Measurements from ENCODE around the gene TCHHL1.
"Not testable (repeated sequence)": the region's sequence is repeated elsewhere in the genome, so short reads cannot be mapped to it uniquely, and the experiment has no call there.

Gene TCHHL1

GRCh38 chr1:152084853-152085252, 4.0 kb downstream of the TCHHL1 start:
- DNase-seq = no peak

- not testable (repeated sequence) for DNase-seq
Observed at GRCh38 chr1:152081026-152081425, 7.8 kb downstream of the TCHHL1 start.

DNA sequence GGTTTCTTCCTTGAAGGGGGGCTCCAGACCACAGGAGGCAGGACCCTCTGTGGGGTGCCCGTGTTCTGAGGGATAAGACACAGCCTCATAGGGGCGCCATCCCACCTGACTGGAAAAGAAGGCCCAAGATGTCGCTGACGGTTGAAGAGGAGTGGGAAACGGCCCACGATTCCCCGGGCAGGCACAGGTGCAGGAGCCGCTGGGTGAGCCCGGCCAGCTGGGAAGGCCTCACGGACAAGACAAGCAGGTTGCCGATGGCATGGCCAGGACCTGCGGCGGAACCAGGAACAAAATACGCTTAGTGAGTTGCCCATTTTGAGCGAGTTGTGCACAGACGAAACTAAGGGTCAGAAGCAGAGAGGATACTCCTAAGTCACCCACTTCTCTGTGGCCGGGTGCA, 8.4 kb downstream of the TCHHL1 start:
- DNase-seq = not testable (repeated sequence)

DNA sequence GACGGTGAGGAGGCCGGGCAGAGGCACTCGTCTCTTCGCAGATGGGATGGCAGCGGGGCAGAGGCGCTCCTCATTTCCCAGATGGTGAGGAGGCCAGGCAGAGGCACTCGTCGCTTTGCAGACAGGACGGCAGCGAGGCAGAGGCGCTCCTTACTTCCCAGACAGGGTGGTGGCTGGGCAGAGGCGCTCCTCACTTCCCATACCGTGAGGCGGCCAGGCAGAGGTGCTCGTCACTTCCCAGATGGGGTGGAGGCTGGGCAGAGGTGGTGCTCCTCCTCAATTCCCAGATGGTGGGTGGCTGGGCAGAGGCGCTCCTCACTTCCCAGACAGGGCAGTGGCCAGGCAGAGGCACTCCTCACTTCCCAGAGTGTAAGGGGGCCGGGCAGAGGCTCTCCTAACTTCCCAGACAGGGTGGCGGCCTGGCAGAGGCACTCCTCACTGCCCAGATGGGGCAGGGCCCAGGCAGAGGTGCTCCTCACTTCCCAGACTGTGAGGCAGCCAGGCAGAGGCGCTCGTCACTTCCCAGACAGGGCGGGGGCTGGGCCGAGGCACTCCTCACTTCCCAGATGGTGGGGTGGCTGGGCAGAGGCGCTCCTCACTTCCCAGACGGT, 9.9 kb downstream of the TCHHL1 start:
- no peak for DNase-seq

DNA sequence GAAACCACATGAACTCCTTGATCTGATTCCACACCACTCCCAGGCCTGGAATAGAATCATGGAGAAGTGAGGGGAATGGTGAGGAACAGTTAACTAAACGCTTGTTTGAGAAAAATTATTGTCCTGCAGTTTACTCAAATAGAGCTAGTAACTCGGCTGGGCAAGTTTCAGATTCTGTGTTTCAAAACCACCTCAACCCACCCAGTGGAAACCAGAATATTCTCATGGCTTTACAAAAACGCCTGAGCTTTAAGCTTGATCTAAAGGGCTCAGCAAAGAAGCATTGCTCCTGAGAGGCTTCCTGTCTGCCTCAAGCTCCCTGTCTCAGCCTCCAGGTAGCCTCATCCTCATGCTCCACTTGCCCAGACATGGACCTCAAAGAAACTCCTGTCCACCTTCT, 16.6 kb downstream of the TCHHL1 start:
- DNase-seq = no peak

DNA sequence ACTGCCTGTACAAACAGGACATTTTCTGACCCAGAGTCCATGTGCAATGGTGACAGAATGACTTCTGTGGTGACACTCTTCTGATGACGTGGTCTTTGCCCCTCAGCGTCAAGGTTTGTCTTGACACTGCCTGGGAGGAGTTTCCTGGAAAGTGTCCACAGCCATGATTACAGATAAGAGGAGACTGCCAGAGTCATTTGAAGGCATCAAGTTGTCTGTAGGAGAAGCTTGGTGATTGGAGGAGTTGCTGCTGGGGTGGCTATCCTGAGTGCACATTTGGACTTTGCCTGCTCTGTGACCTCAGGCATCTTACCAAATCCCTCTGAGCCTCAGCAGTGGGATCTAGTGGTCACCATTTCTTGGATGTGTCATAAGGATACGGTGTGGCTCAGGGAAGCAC, 17.7 kb downstream of the TCHHL1 start:
- DNase-seq = no peak

DNA sequence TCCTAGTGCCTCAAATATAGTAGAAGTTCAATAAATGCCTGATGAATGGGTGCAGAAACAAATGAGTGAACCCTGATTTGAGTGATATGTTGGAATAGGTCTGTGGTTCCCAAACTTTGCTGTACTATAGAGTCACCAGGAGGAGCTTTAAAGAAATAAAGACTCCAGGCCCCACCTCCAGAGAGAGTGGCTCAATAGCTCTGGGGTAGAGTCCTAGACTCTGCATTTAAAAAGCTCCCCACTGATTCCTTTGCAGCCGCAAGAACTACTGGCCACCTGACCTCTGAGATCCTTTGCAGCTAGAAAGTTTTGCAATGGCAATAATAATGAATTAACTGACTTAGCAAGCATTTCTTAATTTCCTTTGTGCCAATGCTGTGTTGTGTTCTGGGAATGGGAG, 20.9 kb downstream of the TCHHL1 start:
- DNase-seq = no peak

DNA sequence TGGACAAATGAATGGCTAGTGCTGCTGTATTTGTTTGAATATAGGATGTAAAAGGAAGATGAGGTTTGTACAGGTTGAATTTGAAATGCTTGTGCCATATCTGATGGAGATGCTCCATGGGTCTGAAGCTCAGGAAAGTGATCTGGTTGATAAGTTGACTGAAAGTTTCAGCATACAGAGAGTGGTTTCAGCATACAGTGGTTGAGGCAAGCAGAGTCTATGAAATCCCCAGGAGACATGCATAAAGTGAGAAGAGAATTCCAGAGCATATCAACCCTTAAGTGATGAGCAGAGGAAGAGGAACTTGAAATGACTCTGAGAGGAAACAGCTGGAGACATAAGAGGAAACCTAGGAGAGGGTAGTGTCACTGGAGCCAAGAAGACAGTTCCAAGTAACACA, 21.7 kb downstream of the TCHHL1 start:
- DNase-seq = no peak

- no peak for DNase-seq
Observed at GRCh38 chr1:152061952-152062351, 26.9 kb downstream of the TCHHL1 start.

- DNase-seq = no peak
Observed at GRCh38 chr1:152053375-152053774, 35.5 kb downstream of the TCHHL1 start.

- peak; percentile 79 to 83 for DNase-seq
Observed at GRCh38 chr1:152052606-152053005, 36.3 kb downstream of the TCHHL1 start.

GRCh38 chr1:152050886-152051675, 37.8 kb downstream of the TCHHL1 start:
- DNase-seq = no peak

DNA sequence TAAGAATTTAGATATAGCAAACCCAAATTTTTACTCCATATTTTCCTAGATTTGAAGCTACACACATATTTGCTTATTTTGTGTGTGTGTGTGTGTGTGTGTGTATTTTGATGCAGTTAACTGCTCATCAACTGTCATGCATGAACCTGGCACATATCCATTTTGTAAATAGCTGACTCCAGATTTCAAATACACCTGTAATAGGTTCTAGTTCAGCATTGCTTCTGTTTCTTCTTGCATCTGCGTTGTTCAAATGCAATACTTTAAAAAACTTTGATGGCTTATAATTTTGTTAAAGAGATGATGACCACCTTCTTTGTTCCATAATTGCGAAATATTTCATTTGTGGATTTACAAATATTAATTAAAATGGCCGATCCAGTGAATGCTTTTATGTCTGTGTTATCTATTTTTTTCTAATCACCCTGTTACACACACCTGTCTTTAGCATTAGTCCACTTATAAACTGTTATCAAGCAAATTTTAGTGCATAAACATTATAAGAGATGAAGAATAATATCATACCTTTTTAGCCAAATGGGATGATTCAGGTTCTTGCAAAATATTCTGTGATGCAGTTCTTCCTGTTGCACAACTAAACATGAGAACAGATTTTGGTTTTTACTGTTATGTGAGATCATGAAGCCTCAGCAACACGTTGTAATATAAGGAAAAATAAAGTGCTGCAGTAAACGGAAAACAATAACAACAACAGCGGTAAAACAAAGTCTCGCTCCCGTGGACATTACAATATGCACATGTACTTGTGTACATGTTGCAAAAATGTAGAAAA, 39.4 kb downstream of the TCHHL1 start:
- DNase-seq = no peak

DNA sequence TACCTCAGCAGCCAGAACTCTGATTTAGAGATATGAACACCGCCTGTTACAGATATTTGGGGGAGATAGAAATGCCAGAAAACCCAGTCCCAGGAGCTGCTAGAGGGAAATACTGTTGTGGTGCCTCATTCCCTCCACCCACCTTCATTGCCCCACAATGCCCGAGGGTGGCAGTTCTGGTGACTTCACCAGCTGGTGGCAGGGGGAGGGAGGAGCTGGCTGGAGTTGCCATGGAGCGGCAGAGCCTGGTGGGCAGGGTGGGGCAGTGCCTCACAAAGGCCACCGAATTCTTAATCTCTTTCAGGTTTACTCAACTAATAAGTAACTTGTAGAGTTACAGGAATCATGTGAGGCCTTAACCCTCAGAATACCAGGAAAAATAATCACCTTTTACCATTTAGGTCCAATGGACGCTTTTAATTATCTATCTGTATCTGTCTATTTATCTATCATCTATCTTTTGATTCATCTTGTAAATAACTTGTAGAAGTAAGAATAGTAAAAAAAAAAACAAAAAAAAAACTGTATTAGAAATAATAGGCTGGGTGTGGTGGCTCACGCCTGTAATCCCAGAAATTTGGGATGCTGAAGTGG, 40.4 kb downstream of the TCHHL1 start:
- peak; percentile 70 to 80 for DNase-seq

- DNase-seq = peak; percentile 89 to 92
Observed at GRCh38 chr1:152047730-152048415, 41.0 kb downstream of the TCHHL1 start.

DNA sequence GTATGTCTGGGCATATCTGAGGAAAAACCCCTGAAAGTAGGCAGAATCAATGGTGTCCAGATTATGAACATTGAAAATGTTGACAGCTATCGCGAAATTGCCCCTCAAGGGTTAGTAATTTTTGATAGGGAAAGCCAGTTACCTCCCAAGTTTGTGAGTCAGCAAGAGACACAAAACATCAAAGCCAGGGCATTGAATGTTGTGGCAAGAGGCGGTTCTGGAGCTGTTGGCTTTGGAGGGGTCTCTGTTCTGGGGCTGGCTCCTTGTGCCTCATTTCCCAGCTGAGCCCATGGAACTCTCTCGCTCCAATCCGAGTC, 41.5 kb downstream of the TCHHL1 start:
- DNase-seq = no peak

DNA sequence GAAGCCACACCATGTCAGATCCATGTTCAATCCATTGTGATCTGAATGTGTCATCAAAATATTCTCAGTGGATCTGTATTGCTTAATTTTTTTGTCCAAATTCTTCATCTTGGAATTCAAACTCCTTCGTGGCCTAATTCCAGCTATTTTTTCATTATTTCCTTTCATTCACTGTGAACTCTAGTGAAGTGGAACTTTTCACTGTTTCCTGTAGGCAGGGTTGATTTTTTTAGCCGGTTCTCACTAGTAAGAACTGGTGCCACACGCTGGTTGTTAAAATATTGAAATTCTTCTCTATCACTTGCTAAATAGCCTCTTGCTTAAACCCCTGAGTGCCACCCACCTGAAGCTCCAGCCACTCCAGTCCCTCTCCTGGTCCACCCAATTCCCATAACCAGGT, 44.5 kb downstream of the TCHHL1 start:
- DNase-seq = no peak

GRCh38 chr1:152043870-152044269, 45.0 kb downstream of the TCHHL1 start:
- DNase-seq = no peak

DNA sequence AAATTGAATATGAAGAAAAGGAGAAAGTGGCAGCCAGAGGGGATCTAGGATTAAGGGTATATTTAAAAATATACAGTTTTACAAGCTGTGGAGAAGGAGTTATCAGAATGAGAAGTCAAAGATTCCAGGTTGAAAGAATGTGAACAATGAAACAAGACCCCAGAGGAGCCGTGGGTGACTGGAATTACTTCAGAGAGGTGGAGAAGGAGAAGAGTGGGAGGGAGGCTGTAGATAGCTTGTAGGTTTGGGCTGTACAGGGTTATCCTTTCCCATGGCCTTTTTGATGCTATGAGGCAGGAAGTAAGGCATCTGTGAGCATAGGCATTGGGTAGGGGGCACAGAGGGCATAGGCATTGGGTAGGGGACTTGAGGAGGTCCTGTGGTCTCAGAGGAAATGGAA, 46.8 kb downstream of the TCHHL1 start:
- DNase-seq = no peak

DNA sequence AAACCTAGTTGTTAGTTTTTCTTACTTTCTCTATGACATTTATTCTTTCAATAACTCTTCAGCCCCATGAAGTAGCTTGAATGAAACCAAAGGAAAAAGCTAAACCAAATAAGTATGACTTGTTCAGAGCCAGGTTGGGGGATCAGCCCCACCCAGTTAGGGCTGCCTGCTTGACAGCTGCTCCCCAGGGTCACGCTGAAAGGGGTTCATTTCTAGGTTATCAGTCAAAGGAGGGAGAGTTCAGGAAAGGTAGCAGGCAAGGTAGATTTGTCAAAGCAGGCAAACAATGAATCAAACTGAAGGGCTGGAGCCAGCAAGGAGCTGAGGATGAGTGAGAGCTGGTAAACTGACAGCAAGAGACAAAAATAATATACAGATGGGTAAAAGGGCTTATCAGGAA, 49.0 kb downstream of the TCHHL1 start:
- no peak for DNase-seq

GRCh38 chr1:152039461-152039860, 49.4 kb downstream of the TCHHL1 start:
- DNase-seq = no peak

- no peak for DNase-seq
Observed at GRCh38 chr1:152038871-152039270, 50.0 kb downstream of the TCHHL1 start.

All from CD4-positive, alpha-beta T cell treated with Interleukin-1 beta for 1 hour (primary cell).